Small intestine (tissue), 7 donors: ENCODE data around the gene TMEM106C. TPM values are rescaled to one million over a fixed set of nuclear protein-coding genes. Genes with fewer than 3 reads are reported as not detected.

Experiments used
- DNase-seq, 2 donors: peaks; one replicate each; pipeline versions ENCODE4 v3.0.0 to v3.0.0-alpha.2; 2013
- FAIRE-seq: peaks from 2 replicates; lab custom pipeline; 2012; peaks lifted over from hg19 to GRCh38; lab: Jason Lieb, UNC
- H3K27ac ChIP-seq, 3 donors: one replicate each; pipeline ENCODE4 v1.5.1; 2013; ENCODE audit warnings: low read length in 2 of 3, mild to moderate bottlenecking in 2 of 3, control low read depth in 1 of 3, inconsistent platforms in 1 of 3, low read depth in 1 of 3, moderate library complexity in 1 of 3
- H3K27me3 ChIP-seq, 3 donors: one replicate each; pipeline ENCODE4 v1.6.1; 2013; ENCODE audit warnings: low read length in 3 of 3, inconsistent platforms in 1 of 3; ENCODE audit not compliant: control insufficient read depth in 3 of 3, insufficient read depth in 3 of 3
- H3K36me3 ChIP-seq, 3 donors: one replicate each; pipeline ENCODE4 v1.6.1; 2013; ENCODE audit warnings: low read length in 3 of 3, inconsistent platforms in 1 of 3, low read depth in 1 of 3, mild to moderate bottlenecking in 1 of 3, moderate library complexity in 1 of 3; ENCODE audit not compliant: control insufficient read depth in 3 of 3, insufficient read depth in 2 of 3
- H3K4me1 ChIP-seq, 3 donors: one replicate each; pipeline ENCODE4 v1.6.1; 2013; ENCODE audit warnings: low read length in 2 of 3, inconsistent platforms in 1 of 3, low read depth in 1 of 3, mild to moderate bottlenecking in 1 of 3, moderate library complexity in 1 of 3; ENCODE audit not compliant: control insufficient read depth in 3 of 3, insufficient read depth in 2 of 3
- H3K4me3 ChIP-seq, 3 donors: one replicate each; pipeline ENCODE4 v1.5.1; 2013; ENCODE audit warnings: low read length in 3 of 3, control low read depth in 1 of 3, inconsistent platforms in 1 of 3, low read depth in 1 of 3, mild to moderate bottlenecking in 1 of 3, moderate library complexity in 1 of 3
- H3K9me3 ChIP-seq, 2 donors: one replicate each; pipeline ENCODE4 v1.6.1; 2013; ENCODE audit warnings: low read depth in 1 of 2, low read length in 1 of 2; ENCODE audit not compliant: control insufficient read depth in 2 of 2, insufficient read depth in 1 of 2
- WGBS, 3 donors: extraction: QIAGEN DNeasy Blood & Tissue Kit; methylation state at CpG; one replicate each; pipeline ENCODE4 v1.1.7; 2013; 5-methylcytosine and 5-hydroxymethylcytosine counted together
- polyA plus RNA-seq, 4 donors: library from polyadenylated mRNA; stranded (reverse) in 3 of 4; unstranded in 1 of 4; fragments of 200-250 nt in 3 of 4; fragments of 120-200 nt in 1 of 4; gene quantifications; one replicate each; pipeline versions ENCODE4 v1.2.1 to v1.2.3, GENCODE V29; 2013
- donor health status: healthy with polysubstance abuse.
- donor health status: control.
- donor health status: control.
- donor health status: Bipolar disorder and iron deficiency.
- donor health status: healthy.

The TMEM106C gene
- polyA plus RNA-seq, 4 donors = 140 to 234 (median 177) TPM

GRCh38 chr12:47983541-47984115, 20.2 kb downstream of the TMEM106C start:
- Histone ChIP-seq H3K27me3 (peaks cover 0 to 6% (median 0%) of the 10 kb centered on the region in 3 donors), H3K9me3 (no peaks in the 10 kb centered on the region), H3K36me3 (peaks cover 0 to 14% (median 0%) of the 10 kb centered on the region in 3 donors), H3K4me1 (peaks cover 0 to 18% (median 0%) of the 10 kb centered on the region in 3 donors), H3K27ac (no peak overlapping the region), H3K4me3 (no peak overlapping the region)
- DNase-seq (no peak), FAIRE-seq (no peak)
- 80 to 97% (median 86%) methylated on average over 5 of the region's 5 CpGs for WGBS, 3 donors

- FAIRE-seq = no peak
- no peak overlapping the region for H3K4me3 ChIP-seq
- WGBS, 3 donors = 93 to 96% (median 95%) methylated on average over 8 of the region's 8 CpGs
Measured at GRCh38 chr12:47984331-47984801, 21.0 kb downstream of the TMEM106C start.

GRCh38 chr12:47985596-47986290, 22.3 kb downstream of the TMEM106C start:
- FAIRE-seq (no peak), DNase-seq (no peak)
- H3K36me3 ChIP-seq = peaks cover 0 to 11% (median 0%) of the 10 kb centered on the region in 3 donors
- peaks cover 0 to 6% (median 0%) of the 10 kb centered on the region in 3 donors for H3K27me3 ChIP-seq
- no peaks in the 10 kb centered on the region for H3K9me3 ChIP-seq
- WGBS, 3 donors = 90 to 97% (median 93%) methylated on average over 15 to 16 of the region's 16 CpGs
- no peak overlapping the region for H3K27ac ChIP-seq
- no peak overlapping the region for H3K4me3 ChIP-seq
- H3K4me1 ChIP-seq = peaks cover 0 to 17% (median 0%) of the 10 kb centered on the region in 3 donors

More at GRCh38 chr12:47984331-47984801, 21.0 kb downstream of the TMEM106C start:
- H3K9me3 ChIP-seq = no peaks in the 10 kb centered on the region
- peaks cover 0 to 12% (median 0%) of the 10 kb centered on the region in 3 donors for H3K36me3 ChIP-seq
- H3K27ac ChIP-seq = no peak overlapping the region
- H3K27me3 ChIP-seq = peaks cover 0 to 6% (median 0%) of the 10 kb centered on the region in 3 donors
- H3K4me1 ChIP-seq = peaks cover 0 to 18% (median 0%) of the 10 kb centered on the region in 3 donors
- DNase-seq = no peak

- Histone ChIP-seq H3K36me3 (peaks cover 0 to 11% (median 0%) of the 10 kb centered on the region in 3 donors), H3K27me3 (peaks cover 0 to 6% (median 0%) of the 10 kb centered on the region in 3 donors), H3K27ac (no peak overlapping the region), H3K9me3 (no peaks in the 10 kb centered on the region), H3K4me3 (no peak overlapping the region), H3K4me1 (peaks cover 0 to 11% (median 0%) of the 10 kb centered on the region in 3 donors)
- FAIRE-seq = no peak
- no peak for DNase-seq
- WGBS, 3 donors = 65 to 69% (median 67%) methylated on average over 8 of the region's 8 CpGs
Measured at GRCh38 chr12:47986291-47986660, 22.9 kb downstream of the TMEM106C start.

- H3K27ac ChIP-seq = no peak overlapping the region
- H3K9me3 ChIP-seq = no peaks in the 10 kb centered on the region
- peaks cover 0 to 6% (median 0%) of the 10 kb centered on the region in 3 donors for H3K4me1 ChIP-seq
- H3K27me3 ChIP-seq = peaks cover 0 to 6% (median 0%) of the 10 kb centered on the region in 3 donors
- peaks cover 0 to 11% (median 0%) of the 10 kb centered on the region in 3 donors for H3K36me3 ChIP-seq
- H3K4me3 ChIP-seq = no peak overlapping the region
- 73 to 89% (median 74%) methylated on average over 5 of the region's 5 CpGs for WGBS, 3 donors
- FAIRE-seq (no peak), DNase-seq (no peak)
Measured at GRCh38 chr12:47986832-47987231, 23.4 kb downstream of the TMEM106C start.

- 83 to 88% (median 87%) methylated on average over 14 of the region's 14 CpGs for WGBS, 3 donors
- FAIRE-seq (no peak), DNase-seq (no peak)
- peaks cover 0 to 11% (median 0%) of the 10 kb centered on the region in 3 donors for H3K36me3 ChIP-seq
- H3K27ac ChIP-seq = no peak overlapping the region
- H3K27me3 ChIP-seq = peaks cover 0 to 6% (median 0%) of the 10 kb centered on the region in 3 donors
- no peaks in the 10 kb centered on the region for H3K9me3 ChIP-seq
- H3K4me3 ChIP-seq = no peak overlapping the region
- H3K4me1 ChIP-seq = no peaks in the 10 kb centered on the region
Measured at GRCh38 chr12:47987411-47988072, 24.1 kb downstream of the TMEM106C start.

GRCh38 chr12:47988073-47989022, 25.0 kb downstream of the TMEM106C start:
- H3K27ac ChIP-seq = no peak overlapping the region
- WGBS, 3 donors = 72 to 79% (median 73%) methylated on average over 15 of the region's 15 CpGs
- peaks cover 0 to 8% (median 0%) of the 10 kb centered on the region in 3 donors for H3K36me3 ChIP-seq
- no peaks in the 10 kb centered on the region for H3K4me1 ChIP-seq
- FAIRE-seq = no peak
- H3K9me3 ChIP-seq = no peaks in the 10 kb centered on the region
- peaks cover 0 to 6% (median 0%) of the 10 kb centered on the region in 3 donors for H3K27me3 ChIP-seq
- DNase-seq = no peak
- H3K4me3 ChIP-seq = no peak overlapping the region
